HG03103 (cell line): ENCODE data around the gene TJP2.
"Not testable (repeated sequence)": the region's sequence is repeated elsewhere in the genome, so short reads cannot be mapped to it uniquely, and the experiment has no call there.

Experiments used
- ATAC-seq: cut with Tn5 transposase; IDR thresholded peaks from one replicate; pipeline ENCODE4 v1.9.1; 2021; ENCODE audit warnings: low read depth; ENCODE audit not compliant: unreplicated experiment

TJP2 gene

GRCh38 chr9:69272212-69272611 is 98.1 kb downstream of the TJP2 start:
- no peak for ATAC-seq

DNA sequence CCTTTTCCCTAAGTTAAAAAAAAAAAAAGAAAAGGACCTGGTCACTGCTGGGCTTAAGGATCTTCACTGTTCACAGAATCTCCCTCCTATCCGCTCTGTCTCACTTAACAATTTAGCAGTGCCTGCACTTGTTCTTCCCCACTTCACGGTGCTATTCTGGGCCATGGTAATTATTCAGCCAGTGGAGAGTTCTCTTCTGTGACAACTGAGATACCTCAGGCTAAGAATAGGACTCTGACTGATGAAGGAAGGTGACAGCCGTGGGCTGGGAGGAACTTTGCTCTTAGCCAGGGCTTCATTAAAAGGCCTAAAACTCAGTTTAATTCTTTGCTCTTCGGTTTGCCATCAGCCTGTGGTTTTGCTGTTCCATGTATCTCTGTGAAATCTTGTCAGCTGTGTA is 99.1 kb downstream of the TJP2 start:
- no peak for ATAC-seq

GRCh38 chr9:69276775-69277174 is 102.7 kb downstream of the TJP2 start:
- ATAC-seq = no peak

DNA sequence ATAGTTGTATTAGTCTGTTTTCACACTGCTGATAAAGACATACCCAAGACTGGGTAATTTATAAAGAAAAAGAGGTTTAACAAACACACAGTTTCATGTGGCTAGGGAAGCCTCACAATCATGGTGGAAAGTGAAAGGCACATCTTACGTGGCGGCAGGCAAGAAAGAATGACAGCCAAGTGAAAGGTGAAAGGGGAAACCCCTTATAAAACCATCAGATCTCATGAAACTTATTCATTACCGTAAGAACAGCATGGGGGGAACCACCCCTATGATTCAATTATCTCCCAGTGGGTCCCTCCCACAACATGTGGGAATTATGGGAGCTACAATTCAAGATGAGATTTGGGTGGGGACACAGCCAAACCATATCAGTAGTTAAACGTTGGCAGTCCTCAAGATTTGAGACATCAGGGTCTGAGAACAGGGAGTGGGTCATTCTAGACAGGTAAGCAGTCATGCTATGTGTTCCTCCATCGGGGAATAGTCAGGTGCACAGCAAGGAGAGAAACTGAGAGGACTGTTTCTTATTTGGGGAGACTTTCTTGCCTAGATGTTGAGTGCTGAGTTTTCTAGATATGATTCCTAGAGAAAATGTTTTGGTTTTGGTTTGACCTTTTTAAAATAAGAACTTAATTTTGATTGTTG is 105.1 kb downstream of the TJP2 start:
- ATAC-seq = no peak

DNA sequence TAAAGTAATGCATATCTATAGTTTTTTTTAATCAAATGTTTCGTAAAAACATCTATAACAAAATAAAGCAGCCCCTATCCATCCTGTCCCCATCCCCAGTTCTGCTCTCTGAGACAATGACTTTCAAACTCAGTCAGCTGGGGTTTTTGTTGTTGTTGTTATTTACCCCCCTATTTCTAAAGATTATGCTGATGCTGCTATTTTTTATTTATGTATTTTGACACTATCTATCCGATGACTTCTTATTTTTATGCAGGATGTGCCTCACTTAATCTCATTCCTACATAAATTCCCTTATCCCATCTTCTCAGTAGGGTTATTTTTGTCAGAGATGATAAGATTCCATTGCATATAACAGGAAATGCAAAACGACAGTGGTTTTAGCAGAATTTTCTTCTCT is 105.7 kb downstream of the TJP2 start:
- ATAC-seq = no peak

DNA sequence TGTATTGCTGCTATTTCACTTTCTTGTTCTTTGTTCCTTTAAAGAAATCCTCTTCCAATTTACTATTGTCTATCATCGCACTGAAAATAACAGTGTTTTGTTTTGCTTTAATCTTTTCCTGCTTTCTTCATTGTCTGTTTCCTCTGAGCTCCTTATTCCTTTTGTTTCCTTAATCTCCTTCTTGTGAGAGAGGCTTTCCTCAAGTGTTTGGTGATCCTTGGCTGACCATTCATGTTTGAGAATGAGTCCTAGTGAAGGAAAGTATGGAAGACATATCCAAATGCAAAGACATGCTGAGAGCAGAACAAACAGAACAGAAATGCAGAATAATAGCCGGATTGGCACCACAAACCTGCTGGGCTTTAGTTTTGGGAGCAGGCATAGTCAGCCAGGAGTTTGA is 108.9 kb downstream of the TJP2 start:
- ATAC-seq = no peak

DNA sequence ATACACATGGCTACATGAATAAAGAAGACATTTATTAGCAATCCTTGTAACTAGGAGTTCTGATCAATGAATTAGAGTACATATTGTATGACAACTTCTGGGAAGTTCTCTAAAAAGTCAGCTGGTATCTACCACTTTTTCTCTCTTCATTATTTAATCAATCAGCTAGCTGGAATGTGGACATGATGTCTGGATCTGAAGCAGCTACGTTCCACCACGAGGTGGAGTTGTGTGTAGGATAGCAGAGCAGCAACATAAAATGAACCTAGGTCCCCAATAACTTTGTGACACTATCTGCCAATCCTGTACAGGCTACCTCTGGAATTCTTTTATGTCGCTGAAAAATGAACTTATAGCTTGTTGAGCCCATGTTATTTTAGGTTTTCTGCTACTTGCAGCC is 118.0 kb downstream of the TJP2 start:
- no peak for ATAC-seq

- no peak for ATAC-seq
These were observed 119.1 kb downstream of the TJP2 start for GRCh38 chr9:69293156-69293555.

DNA sequence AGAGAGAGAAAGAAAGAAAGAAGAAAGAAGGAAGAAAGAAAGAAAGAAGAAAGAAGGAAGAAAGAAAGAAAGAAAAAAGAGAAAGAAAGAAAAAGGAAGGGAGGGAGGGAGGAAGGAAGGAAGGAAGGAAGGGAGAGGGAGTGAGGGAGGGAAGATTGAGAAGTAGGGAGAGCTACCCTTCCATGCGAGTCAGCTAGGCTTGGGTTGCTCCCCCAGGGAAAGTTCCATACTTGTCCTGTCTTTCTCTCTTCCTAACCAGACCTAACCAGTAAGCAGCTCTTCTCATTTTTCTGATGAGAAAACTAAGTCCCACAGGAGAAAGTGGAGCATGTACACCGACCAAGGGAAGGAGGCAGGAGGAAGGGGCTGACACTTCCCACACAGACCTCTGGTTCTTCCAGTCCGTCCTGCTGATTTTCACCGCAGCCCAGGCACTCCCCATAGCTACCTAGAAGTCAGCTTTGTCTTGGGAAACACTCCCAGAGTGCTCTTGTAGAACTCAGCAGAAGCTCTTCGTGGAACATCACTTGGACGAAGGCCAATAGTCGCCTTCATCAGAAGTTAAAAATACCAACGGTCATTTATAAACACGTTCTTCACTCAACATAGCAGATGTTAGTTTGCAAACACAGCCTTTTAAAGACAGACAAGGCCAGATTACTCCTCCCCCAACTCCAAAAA is 121.9 kb downstream of the TJP2 start:
- ATAC-seq = no peak

GRCh38 chr9:69297300-69297980 is 123.4 kb downstream of the TJP2 start:
- ATAC-seq = no peak

GRCh38 chr9:69299315-69299714 is 125.2 kb downstream of the TJP2 start:
- ATAC-seq = no peak

DNA sequence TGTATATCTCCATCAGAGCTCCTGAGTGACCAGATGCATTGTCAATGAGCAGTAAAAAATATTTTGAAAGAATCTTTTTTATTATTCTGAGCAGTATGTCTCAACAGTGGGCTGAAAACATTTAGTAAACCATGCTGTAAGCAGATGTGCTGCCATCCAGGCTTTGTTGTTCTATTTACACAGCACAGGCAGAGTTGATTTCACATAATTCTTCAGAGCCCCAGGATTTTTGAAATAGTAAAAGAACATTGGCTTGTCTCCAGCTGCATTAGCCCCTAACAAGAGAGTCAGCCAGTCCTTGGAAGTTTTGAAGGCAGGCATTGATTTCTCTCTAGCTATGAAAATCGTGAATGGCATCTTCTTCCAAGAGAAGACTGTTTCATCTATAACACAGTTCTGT is 125.7 kb downstream of the TJP2 start:
- ATAC-seq = no peak

DNA sequence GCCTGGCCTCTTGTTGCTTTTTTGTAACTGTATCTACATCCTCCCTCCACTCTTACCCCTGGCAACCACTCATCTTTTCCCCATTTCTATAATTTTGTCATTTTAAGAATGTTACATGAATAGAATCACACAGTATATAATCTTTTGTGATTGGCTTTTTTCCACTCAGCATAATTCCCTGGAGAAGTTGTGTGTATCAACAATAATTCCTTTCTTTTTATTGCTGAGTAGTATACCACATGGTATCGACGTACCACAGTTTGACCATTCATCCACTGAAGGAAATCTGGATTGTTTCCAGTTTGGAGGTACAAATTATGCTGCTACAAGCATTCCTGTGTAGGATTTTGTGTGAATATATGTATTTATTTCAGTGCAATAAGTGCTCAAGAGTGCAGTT is 129.3 kb downstream of the TJP2 start:
- no peak for ATAC-seq

DNA sequence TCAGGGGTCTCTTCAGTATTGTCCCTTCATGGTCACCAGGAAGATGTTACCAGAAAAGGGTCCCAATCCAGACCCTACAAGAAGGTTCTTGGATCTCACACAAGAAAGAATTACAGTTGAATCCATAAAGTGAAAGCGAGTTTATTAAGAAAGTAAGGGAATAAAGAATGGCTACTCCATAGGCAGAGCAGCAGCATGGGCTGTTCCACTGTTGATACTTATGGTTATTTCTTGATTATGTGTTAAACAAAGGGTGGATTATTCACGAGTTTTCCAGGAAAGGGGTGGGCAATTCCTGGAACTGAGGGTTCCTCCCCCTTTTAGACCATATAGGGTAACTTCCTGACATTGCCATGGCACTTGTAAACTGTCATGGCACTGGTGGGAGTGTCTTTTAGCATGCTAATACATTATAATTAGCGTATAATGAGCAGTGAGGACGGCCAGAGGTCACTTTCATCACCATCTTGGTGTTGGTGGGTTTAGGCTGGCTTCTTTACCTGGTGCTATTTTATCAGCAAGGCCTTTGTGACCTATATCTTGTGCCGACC is 132.9 kb downstream of the TJP2 start:
- not testable (repeated sequence) for ATAC-seq

DNA sequence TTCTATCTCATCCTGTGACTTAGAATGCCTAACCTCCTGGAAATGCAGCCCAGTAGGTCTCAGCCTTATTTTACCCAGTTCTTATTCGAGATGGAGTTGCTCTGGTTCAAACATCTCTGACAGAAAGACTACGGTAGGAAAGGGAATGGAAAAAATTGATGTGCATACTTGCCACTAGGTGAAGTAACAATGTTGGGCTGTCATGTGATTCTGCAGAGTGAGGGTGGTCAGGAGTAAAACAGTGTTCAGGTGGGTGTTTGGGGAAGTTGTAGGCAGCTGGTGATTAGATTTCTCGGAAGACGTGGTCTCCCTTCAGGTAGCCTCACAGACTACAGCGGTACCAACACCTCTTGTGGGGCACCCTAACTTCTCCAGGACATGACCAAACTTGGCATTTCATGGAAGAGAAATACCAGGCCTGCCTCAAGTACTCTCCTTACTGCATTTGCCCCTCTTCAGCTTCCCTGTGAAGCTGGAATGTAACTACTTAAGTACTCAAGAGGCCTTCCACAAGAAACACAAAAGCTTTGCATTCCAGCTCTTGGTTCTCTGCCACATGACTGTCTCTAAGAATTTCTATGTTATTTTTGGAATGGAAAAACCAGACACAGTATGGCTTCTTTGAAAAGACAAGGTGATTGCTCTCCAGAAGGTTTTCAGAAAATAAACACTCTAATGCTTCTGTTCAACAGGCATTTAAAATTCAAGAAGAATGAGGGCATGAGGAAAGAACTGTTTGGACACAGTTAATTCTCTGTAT is 133.5 kb downstream of the TJP2 start:
- no peak for ATAC-seq

DNA sequence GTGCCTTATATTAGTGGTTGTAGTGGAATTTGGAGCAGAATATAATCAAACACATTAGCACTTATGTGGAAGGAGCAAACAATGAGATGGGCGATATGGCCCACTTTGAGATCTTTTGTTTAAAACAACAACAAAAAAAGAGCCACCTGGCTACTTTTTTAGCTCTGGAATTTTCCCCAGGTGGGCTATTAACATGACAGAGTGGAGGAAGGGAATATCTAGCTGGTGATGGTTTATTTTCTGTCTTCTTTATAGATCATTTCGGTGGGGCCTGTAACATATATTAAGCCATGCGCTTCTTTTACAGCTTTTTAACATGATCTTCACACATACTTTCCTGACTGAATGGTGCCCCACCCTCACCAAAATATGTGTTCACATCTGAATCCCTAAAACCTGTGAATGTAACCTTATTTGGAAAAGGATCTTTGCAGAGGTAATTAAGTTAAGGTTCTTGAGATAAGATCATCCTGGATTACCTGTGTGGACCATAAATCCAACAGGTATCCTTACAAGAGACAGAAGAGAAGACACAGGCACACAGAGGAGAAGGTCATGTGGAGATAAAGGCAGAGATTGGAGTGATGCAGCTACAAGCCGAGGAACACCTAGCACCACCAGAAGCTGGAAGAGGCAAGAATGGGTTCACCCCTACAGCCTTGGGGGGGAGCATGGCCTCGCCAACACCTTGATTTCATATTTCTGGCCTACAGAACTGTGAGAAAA is 134.3 kb downstream of the TJP2 start:
- ATAC-seq = no peak

GRCh38 chr9:69313175-69313574 is 139.1 kb downstream of the TJP2 start:
- ATAC-seq = no peak

DNA sequence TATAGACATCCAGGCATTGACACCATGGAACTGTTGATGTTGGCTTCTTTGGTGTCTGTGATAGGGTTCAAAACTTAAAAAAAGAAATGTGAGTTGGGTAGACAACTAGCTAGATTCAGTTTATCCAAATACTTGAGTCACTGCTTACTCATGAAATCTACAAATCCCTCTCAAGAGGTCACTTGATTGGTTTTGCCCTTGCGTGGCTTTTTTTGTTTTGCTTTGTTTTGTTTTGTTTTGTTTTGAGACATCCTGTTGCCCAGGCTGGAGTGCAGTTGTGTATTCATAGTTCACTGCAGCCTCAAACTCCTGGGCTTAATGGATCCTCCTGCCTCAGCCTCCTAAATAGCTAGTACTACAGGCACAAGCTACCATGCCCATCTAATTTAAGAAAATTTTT is 140.5 kb downstream of the TJP2 start:
- no peak for ATAC-seq

GRCh38 chr9:69317081-69317480 is 143.0 kb downstream of the TJP2 start:
- no peak for ATAC-seq

DNA sequence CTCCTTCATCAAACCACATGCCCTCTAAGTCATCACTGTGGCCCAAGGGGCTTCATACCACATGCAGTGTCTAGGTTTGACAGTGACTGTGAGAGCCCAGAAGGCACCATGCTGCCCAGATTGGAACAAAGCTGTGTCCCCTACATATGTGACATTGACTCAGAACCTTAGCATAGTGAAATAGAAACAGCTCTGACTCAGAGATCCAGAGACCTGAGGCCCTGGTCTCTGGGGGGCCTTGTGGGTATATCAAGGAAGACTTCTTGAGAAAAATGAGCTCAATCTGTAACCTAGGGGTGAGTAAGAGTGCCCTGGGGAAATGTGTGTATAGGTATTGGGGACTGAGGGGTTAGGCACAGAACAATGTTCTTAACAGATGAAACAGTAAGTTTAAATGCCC is 143.8 kb downstream of the TJP2 start:
- no peak for ATAC-seq
